HepG2 (cell line): ENCODE results near the gene NPIPB12. TPM values are rescaled to one million over a fixed set of nuclear protein-coding genes. Genes with fewer than 3 reads are reported as not detected.

Experiments
- polyA plus RNA-seq, 8 experiments: library from polyadenylated mRNA; depleted of rRNA in 3 of 8; stranded (reverse) in 7 of 8; unstranded in 1 of 8; fragments of >200 nt; fragmentation: Illumina TruSeq in 4 of 8; extraction: Trizol in 4 of 8; gene quantifications; 2 replicates each; pipeline versions ENCODE4 v1.2.1 to v1.2.3, GENCODE V29; 2011 to 2016; ENCODE audit warnings: low read depth in 4 of 8, missing spikeins in 1 of 8, mixed read lengths in 1 of 8; ENCODE audit not compliant: insufficient read depth in 1 of 8
- small RNA-seq, 3 experiments: library from RNA; depleted of rRNA; stranded (forward); fragments of <200 nt; gene quantifications; one replicate each; pipeline ENCODE3, GENCODE V24; 2012; ENCODE audit warnings: low read depth in 2 of 3, low replicate concordance in 1 of 3; ENCODE audit not compliant: insufficient read length in 3 of 3, insufficient read depth in 2 of 3
- total RNA-seq, 5 experiments: library from RNA; depleted of rRNA; stranded (reverse); fragments of >200 nt; fragmentation: Illumina TruSeq; extraction: Trizol; gene quantifications; 2 replicates each; pipeline ENCODE4 v1.2.3, GENCODE V29; 2016; ENCODE audit warnings: low read depth in 1 of 5

The NPIPB12 gene
- total and polyA plus RNA-seq, 2 of the 13 experiments (the other 11 are each of a cell fraction or from before 2014, with no cell fraction given), result 12.4 to 28.7 TPM

Small RNA genes lying within 50 kb of the gene (small RNA-seq; reads per million reads assigned to genes)
- gene AC133555.2, result 0 reads per million in 3 experiments

Other genes starting within 250 kb of the NPIPB12 start
- 0.09 and 0.45 TPM in 2 replicates for gene NPIPB11, start 99.7 kb downstream of the NPIPB12 start, total RNA-seq (2016; rRNA removed; fragmentation: Illumina TruSeq; extraction: Trizol)
- 0.94 and 1.0 TPM in 2 replicates for gene NPIPB11, start 99.7 kb downstream of the NPIPB12 start, polyA plus RNA-seq (2011; rRNA removed)
- gene BOLA2, start 52.1 kb downstream of the NPIPB12 start, total RNA-seq (2016; rRNA removed; fragmentation: Illumina TruSeq; extraction: Trizol), result 15.3 and 17.1 TPM in 2 replicates
- gene BOLA2, start 52.1 kb downstream of the NPIPB12 start, polyA plus RNA-seq (2011; rRNA removed), result 6.5 and 18.4 TPM in 2 replicates
- gene SLX1B, start 51.9 kb downstream of the NPIPB12 start, total RNA-seq (2016; rRNA removed; fragmentation: Illumina TruSeq; extraction: Trizol), result 53.1 and 70.0 TPM in 2 replicates
- 15.9 and 27.6 TPM in 2 replicates for gene SLX1B, start 51.9 kb downstream of the NPIPB12 start, polyA plus RNA-seq (2011; rRNA removed)
- gene SULT1A4, start 46.5 kb downstream of the NPIPB12 start, total RNA-seq (2016; rRNA removed; fragmentation: Illumina TruSeq; extraction: Trizol), result 151 and 181 TPM in 2 replicates
- 25.4 and 27.3 TPM in 2 replicates for gene SULT1A4, start 46.5 kb downstream of the NPIPB12 start, polyA plus RNA-seq (2011; rRNA removed)
- gene SPN, start 156.8 kb upstream of the NPIPB12 start, total RNA-seq (2016; rRNA removed; fragmentation: Illumina TruSeq; extraction: Trizol), result 0.22 and 0.38 TPM in 2 replicates
- 1.6 and 3.8 TPM in 2 replicates for gene SPN, start 156.8 kb upstream of the NPIPB12 start, polyA plus RNA-seq (2011; rRNA removed)
- 218 and 244 TPM in 2 replicates for gene QPRT, start 172.8 kb upstream of the NPIPB12 start, total RNA-seq (2016; rRNA removed; fragmentation: Illumina TruSeq; extraction: Trizol)
- 130 and 137 TPM in 2 replicates for gene QPRT, start 172.8 kb upstream of the NPIPB12 start, polyA plus RNA-seq (2011; rRNA removed)
- gene C16orf54, start 239.6 kb upstream of the NPIPB12 start, total RNA-seq (2016; rRNA removed; fragmentation: Illumina TruSeq; extraction: Trizol), result not detected in 2 replicates
- gene C16orf54, start 239.6 kb upstream of the NPIPB12 start, polyA plus RNA-seq (2011; rRNA removed), result not detected in 2 replicates